ENCODE results near the gene SSC5D. TPM values are rescaled to one million over a fixed set of nuclear protein-coding genes. Genes with fewer than 3 reads are reported as not detected.

Gene SSC5D
- total RNA-seq, 1 donor from 2014 or later = 46.8 TPM

DNA sequence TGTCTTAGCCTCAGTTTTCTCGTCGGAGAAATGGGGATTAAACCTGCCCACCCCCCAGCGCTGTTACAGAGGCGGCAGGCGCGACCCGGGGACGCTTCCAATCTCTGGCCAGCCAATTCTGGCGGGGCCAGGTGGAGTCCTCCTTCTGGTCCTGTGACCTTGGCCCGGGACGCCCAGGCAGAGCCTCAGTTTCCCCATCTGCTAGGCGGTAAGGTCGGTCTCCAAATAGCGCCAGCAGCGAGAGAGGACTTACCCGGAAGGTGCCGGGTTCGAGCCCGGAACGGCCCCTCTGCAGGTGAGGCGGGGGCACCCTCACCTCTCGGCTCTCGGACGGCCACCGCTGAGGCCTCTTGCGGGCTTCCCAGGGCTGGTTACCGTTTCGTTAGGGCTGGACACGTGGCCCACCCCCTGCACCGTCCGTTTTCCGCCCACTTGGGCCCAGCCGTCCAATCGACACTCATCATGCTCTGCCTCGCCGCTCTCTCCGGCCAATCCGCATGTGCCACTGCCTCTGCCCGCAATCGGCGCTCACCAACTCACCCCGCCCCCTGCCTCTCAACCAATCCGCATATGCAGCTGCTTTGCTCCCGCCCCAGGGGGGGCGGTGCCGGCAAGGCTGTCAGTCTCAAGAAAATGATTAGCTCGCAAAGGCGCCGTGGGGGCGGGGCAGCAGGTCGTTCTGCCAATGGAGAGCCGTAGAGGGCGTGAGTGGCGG lies 26.8 kb upstream of the SSC5D start, which contains the start of gene ISOC2:
ISOC2 (minus strand) TSS at position 384 of the 715 bp plus-strand sequence. CDS start 5,156 bp downstream, outside the sequence.
- peaks cover 34% of the 10 kb centered on the region for H4K20me1 ChIP-seq (ENCODE audit: insufficient read depth, low read length)
- peak; percentile 99 for DNase-seq (ENCODE audit: low read depth)
- H2AFZ ChIP-seq (ENCODE audit: low read depth, low read length) = peak within 1 kb of the TSS; percentile 78
- peaks cover 2% of the 10 kb centered on the region for H3K27me3 ChIP-seq (ENCODE audit: insufficient read depth, low read length)
- TF ChIP-seq, protein P1, sequence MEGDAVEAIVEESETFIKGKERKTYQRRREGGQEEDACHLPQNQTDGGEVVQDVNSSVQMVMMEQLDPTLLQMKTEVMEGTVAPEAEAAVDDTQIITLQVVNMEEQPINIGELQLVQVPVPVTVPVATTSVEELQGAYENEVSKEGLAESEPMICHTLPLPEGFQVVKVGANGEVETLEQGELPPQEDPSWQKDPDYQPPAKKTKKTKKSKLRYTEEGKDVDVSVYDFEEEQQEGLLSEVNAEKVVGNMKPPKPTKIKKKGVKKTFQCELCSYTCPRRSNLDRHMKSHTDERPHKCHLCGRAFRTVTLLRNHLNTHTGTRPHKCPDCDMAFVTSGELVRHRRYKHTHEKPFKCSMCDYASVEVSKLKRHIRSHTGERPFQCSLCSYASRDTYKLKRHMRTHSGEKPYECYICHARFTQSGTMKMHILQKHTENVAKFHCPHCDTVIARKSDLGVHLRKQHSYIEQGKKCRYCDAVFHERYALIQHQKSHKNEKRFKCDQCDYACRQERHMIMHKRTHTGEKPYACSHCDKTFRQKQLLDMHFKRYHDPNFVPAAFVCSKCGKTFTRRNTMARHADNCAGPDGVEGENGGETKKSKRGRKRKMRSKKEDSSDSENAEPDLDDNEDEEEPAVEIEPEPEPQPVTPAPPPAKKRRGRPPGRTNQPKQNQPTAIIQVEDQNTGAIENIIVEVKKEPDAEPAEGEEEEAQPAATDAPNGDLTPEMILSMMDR (IDR thresholded peaks at IDR 0.05; ENCODE audit: insufficient read depth, low read depth, low read length) = no peak
- no peak for TF ChIP-seq EZH2 (IDR thresholded peaks at IDR 0.05; ENCODE audit: insufficient read depth, low read length)
- no peaks in the 10 kb centered on the region for H3K9me3 ChIP-seq (ENCODE audit: insufficient read depth, low read depth, low read length)
- H3K4me2 ChIP-seq (ENCODE audit: low read length) = peak within 1 kb of the TSS; percentile 96
- peaks cover 9% of the 10 kb centered on the region for H3K4me1 ChIP-seq (ENCODE audit: insufficient read depth, low read length)
- H3K36me3 ChIP-seq (ENCODE audit: insufficient read depth, low read length) = no peaks in the 10 kb centered on the region
- FAIRE-seq = peak; percentile 93
- Mint-ChIP-seq H3K9me3 (ENCODE audit: unreplicated experiment) (no peaks in the 10 kb centered on the region), H3K27me3 (ENCODE audit: low read depth, unreplicated experiment) (peaks cover 4% of the 10 kb centered on the region), H3K4me1 (ENCODE audit: low read depth, unreplicated experiment) (peaks cover 2% of the 10 kb centered on the region), H3K4me3 (ENCODE audit: unreplicated experiment) (peak within 1 kb of the TSS; percentile 86), H3K27ac (ENCODE audit: unreplicated experiment) (peak within 1 kb of the TSS; percentile 66), H3K36me3 (ENCODE audit: low read depth, unreplicated experiment) (peaks cover 5% of the 10 kb centered on the region)
- peak within 1 kb of the TSS; percentile 70 for H3K27ac ChIP-seq (ENCODE audit: low read depth, low read length)
- peaks cover 16% of the 10 kb centered on the region for H3K79me2 ChIP-seq (ENCODE audit: insufficient read depth, low read length)
- peak within 1 kb of the TSS; percentile 91 for H3K9ac ChIP-seq (ENCODE audit: low read length)
- H3K4me3 ChIP-seq (ENCODE audit: insufficient read depth, low read depth, low read length) = peak within 1 kb of the TSS; percentile 83

DNA sequence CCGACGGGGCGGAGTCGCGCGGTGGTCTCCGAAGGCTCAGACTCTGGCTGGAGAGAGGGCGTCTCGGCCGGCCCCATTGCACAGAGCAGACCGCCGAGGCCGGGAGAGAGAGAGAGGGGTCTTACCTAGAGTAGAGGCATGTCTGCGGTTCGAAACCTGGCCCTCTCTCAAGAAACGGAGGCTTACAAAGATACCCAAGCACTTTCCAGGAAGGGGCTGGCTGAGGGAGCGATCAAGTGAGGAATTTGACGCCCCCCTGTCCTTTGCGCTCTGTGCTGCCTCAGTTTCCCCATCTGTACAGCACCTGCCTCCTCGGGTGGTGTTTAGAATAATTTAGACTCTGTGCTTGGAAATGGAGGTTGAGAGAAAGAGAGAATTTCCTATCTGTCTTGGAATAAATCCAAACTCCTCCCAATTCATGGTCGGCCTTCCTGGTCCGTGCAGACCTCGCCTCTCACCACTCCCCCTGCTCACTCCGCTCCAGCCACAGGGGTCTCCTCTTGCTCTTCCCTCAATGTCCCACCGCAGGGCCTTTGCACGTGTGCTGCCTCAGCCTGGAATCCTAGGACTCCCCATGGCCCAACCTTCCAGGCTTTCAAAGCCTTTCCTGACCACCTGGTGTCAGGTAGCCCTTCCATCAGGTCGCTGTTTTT lies 26.1 kb upstream of the SSC5D start:
- Histone ChIP-seq H3K27ac (ENCODE audit: low read depth, low read length) (peak overlapping the region; percentile 24), H2AFZ (ENCODE audit: low read depth, low read length) (peak overlapping the region; percentile 65), H3K9ac (ENCODE audit: low read length) (peak overlapping the region; percentile 63), H3K4me1 (ENCODE audit: insufficient read depth, low read length) (peaks cover 9% of the 10 kb centered on the region), H3K4me3 (ENCODE audit: insufficient read depth, low read depth, low read length) (peak overlapping the region; percentile 54), H4K20me1 (ENCODE audit: insufficient read depth, low read length) (peaks cover 27% of the 10 kb centered on the region), H3K27me3 (ENCODE audit: insufficient read depth, low read length) (peaks cover 2% of the 10 kb centered on the region), H3K9me3 (ENCODE audit: insufficient read depth, low read depth, low read length) (no peaks in the 10 kb centered on the region), H3K79me2 (ENCODE audit: insufficient read depth, low read length) (peaks cover 16% of the 10 kb centered on the region), H3K4me2 (ENCODE audit: low read length) (peak overlapping the region; percentile 85), H3K36me3 (ENCODE audit: insufficient read depth, low read length) (no peaks in the 10 kb centered on the region)
- Mint-ChIP-seq H3K4me3 (ENCODE audit: unreplicated experiment) (peak overlapping the region; percentile 86), H3K36me3 (ENCODE audit: low read depth, unreplicated experiment) (no peaks in the 10 kb centered on the region), H3K27me3 (ENCODE audit: low read depth, unreplicated experiment) (peaks cover 4% of the 10 kb centered on the region), H3K4me1 (ENCODE audit: low read depth, unreplicated experiment) (peaks cover 2% of the 10 kb centered on the region), H3K27ac (ENCODE audit: unreplicated experiment) (peak overlapping the region; percentile 58), H3K9me3 (ENCODE audit: unreplicated experiment) (no peaks in the 10 kb centered on the region)
- FAIRE-seq (no peak), DNase-seq (ENCODE audit: low read depth) (no peak)
- TF ChIP-seq, protein P1 (IDR thresholded peaks at IDR 0.05; ENCODE audit: insufficient read depth, low read depth, low read length) = no peak
- TF ChIP-seq EZH2 (IDR thresholded peaks at IDR 0.05; ENCODE audit: insufficient read depth, low read length) = no peak
